Type B pancreatic cell (in vitro differentiated cells): ENCODE measurements around the gene SLC25A30. TPM values are rescaled to one million over a fixed set of nuclear protein-coding genes. Genes with fewer than 3 reads are reported as not detected.

Experiments used
- DNase-seq: peaks from one replicate; pipeline ENCODE4 v3.0.0; 2021; ENCODE audit warnings: mixed read lengths; ENCODE audit not compliant: unreplicated experiment; ENCODE audit errors: extremely low spot score
- H3K27ac Mint-ChIP-seq: 2 replicates; pipeline ENCODE4 v1.8.0; 2021; ENCODE audit warnings: mild to moderate bottlenecking, mixed read lengths
- H3K27me3 Mint-ChIP-seq: 2 replicates; pipeline ENCODE4 v1.8.0; 2021; ENCODE audit warnings: mixed read lengths
- H3K36me3 Mint-ChIP-seq: 2 replicates; pipeline ENCODE4 v1.8.0; 2021; ENCODE audit warnings: mixed read lengths
- H3K4me1 Mint-ChIP-seq: one replicate; pipeline ENCODE4 v1.8.0; 2021; ENCODE audit warnings: mixed read lengths; ENCODE audit not compliant: unreplicated experiment
- H3K4me3 Mint-ChIP-seq: 2 replicates; pipeline ENCODE4 v1.8.0; 2021; ENCODE audit warnings: mild to moderate bottlenecking, mixed read lengths
- H3K9me3 Mint-ChIP-seq: 2 replicates; pipeline ENCODE4 v1.8.0; 2021; ENCODE audit warnings: mixed read lengths
- CTCF ChIP-seq: fragments of 200-600 bp; sonication (generic); conservative IDR thresholded peaks from 2 replicates; pipeline ENCODE4 v1.5.0; 2021; ENCODE audit warnings: antibody characterized with exemption, mild to moderate bottlenecking
- total RNA-seq: library from RNA; stranded (reverse); gene quantifications from 2 replicates; pipeline ENCODE4 v1.2.1, GENCODE V29; 2021; ENCODE audit warnings: low replicate concordance

Gene SLC25A30
- total RNA-seq, 1 donor from 2014 or later: 7.6 TPM

- Mint-ChIP-seq H3K9me3 (peaks cover 8% of the 10 kb centered on the region), H3K27ac (no peak overlapping the region), H3K4me3 (no peak overlapping the region), H3K27me3 (no peaks in the 10 kb centered on the region), H3K4me1 (no peaks in the 10 kb centered on the region), H3K36me3 (peaks cover 33% of the 10 kb centered on the region)
- TF ChIP-seq CTCF: no peak
- no peak for DNase-seq
Measured at GRCh38 chr13:45362939-45363338, 55.2 kb downstream of the SLC25A30 start.

DNA sequence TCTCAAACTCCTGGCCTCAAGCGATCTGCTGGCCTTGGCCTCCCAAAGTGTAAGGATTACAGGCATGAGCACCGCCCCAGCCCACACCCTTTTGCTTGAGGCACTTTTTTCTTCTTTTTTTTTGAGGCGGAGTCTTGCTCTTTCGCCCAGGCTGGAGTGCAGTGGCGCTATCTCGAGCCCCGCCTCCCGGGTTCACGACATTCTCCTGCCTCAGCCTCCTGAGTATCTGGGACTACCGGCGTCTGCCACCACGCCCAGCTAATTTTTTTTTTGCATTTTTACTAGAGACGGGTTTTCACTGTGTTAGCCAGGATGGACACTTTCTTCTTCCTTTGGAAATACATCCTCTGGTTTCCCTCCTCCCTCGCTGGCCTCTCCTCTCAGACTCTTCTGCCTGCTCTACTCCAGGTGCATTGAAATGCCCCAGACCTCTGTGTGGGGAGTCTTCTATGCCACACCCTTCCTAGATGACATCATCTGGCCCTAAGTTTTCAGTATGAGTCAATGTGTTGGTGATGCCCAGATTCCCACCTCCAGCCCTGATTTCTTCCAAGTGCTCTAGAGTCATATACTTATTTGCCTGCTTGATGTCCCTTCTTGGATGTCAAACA lies 56.5 kb downstream of the SLC25A30 start:
- no peak for DNase-seq
- Mint-ChIP-seq H3K27me3 (no peaks in the 10 kb centered on the region), H3K27ac (no peak overlapping the region), H3K36me3 (peaks cover 40% of the 10 kb centered on the region), H3K4me3 (no peak overlapping the region), H3K4me1 (no peaks in the 10 kb centered on the region), H3K9me3 (peaks cover 8% of the 10 kb centered on the region)
- TF ChIP-seq CTCF: no peak

GRCh38 chr13:45356966-45357672 lies 61.1 kb downstream of the SLC25A30 start:
- Mint-ChIP-seq H3K27me3 (no peaks in the 10 kb centered on the region), H3K4me1 (no peaks in the 10 kb centered on the region), H3K27ac (no peak overlapping the region), H3K36me3 (peaks cover 31% of the 10 kb centered on the region), H3K4me3 (no peak overlapping the region), H3K9me3 (no peaks in the 10 kb centered on the region)
- DNase-seq: no peak
- TF ChIP-seq CTCF: no peak

DNA sequence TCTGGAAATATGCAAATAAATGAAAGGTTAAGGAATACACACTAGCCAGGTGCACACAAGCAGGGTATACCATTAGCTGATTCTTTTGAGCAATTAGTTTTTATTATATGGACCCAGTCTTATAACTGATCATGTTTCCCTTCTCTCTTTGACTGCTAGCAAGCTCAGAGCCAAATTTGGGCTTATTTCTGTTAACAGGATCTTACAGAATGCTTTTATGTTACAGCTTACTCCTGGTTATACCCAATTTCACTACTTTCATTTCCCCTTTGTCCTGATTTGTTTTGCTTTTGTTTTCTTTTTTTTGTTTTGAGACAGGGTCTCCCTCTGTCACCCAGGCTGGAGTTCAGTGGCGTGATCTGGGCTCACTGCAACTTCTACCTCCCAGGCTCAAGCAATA lies 64.3 kb downstream of the SLC25A30 start:
- peaks cover 35% of the 10 kb centered on the region for H3K36me3 Mint-ChIP-seq

GRCh38 chr13:45352031-45352430 lies 66.1 kb downstream of the SLC25A30 start:
- Mint-ChIP-seq H3K27me3 (no peaks in the 10 kb centered on the region), H3K4me1 (no peaks in the 10 kb centered on the region), H3K36me3 (peaks cover 28% of the 10 kb centered on the region), H3K27ac (no peak overlapping the region), H3K4me3 (no peak overlapping the region), H3K9me3 (no peaks in the 10 kb centered on the region)
- DNase-seq: no peak
- TF ChIP-seq CTCF: no peak

More for the DNA sequence above, 64.3 kb downstream of the SLC25A30 start:
- H3K27ac Mint-ChIP-seq: no peak overlapping the region
- no peak overlapping the region for H3K4me3 Mint-ChIP-seq
- TF ChIP-seq CTCF: no peak
- no peaks in the 10 kb centered on the region for H3K4me1 Mint-ChIP-seq
- no peaks in the 10 kb centered on the region for H3K9me3 Mint-ChIP-seq
- no peaks in the 10 kb centered on the region for H3K27me3 Mint-ChIP-seq
- no peak for DNase-seq
